Measurements from ENCODE around the gene TMEM132D. TPM values are rescaled to one million over a fixed set of nuclear protein-coding genes. Genes with fewer than 3 reads are reported as not detected.

TMEM132D gene
- total and polyA plus RNA-seq, 2 of the 8 experiments (the other 6 are each of a cell fraction or from before 2014, with no cell fraction given), result 3.5 to 10.1 TPM

DNA sequence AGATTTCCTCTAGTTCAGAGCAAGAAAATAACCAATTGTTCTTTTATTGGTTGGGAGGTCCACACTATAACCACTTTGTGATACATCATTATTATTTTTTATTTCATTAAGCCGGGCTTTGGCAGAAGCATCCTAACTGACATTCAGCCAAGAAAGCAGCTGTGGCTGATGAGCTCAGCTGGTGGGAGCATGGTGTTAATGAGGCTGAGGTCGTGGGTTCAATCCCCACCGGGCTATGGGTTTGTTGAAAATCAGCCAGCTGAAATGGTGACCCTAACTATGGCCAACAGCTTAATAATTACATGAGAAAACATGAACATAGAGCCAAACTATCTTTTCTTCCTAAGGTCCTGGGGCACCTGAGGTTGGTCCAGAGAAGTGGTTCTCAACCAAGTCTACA lies 672.3 kb downstream of the TMEM132D start:
- Histone ChIP-seq H3K14ac (ENCODE audit: insufficient read length) (no peak overlapping the region), H2BK5ac (ENCODE audit: low read depth, low read length) (no peak overlapping the region), H3K27me3 (replicated peaks in 1 of 4; ENCODE audit: control insufficient read depth in 3 of 4, extremely low read depth in 1 of 4, insufficient read depth in 3 of 4, low read length in 3 of 4) (no peaks in the 10 kb centered on the region), H3K36me3 (ENCODE audit: control insufficient read depth in 2 of 4, insufficient read depth in 4 of 4, low read length in 3 of 4) (no peaks in the 10 kb centered on the region; a peak in 1 of 8 replicates), H3K4me3 (ENCODE audit: extremely low read depth in 1 of 4, insufficient read depth in 2 of 4, low read depth in 3 of 4, low read length in 4 of 4) (no peak overlapping the region), H3K79me1 (ENCODE audit: low read depth, low read length) (no peaks in the 10 kb centered on the region), H2AFZ (ENCODE audit: low read length) (no peak overlapping the region), H3K23ac (ENCODE audit: insufficient read length) (no peak overlapping the region), H3K18ac (ENCODE audit: extremely low read depth, low read length) (no peak overlapping the region), H4K20me1 (replicated peaks in 1 of 2; ENCODE audit: control insufficient read depth in 1 of 2, insufficient read depth in 2 of 2, low read length in 2 of 2) (no peaks in the 10 kb centered on the region), H4K91ac (replicated peaks; ENCODE audit: insufficient read length, low read length) (no peak overlapping the region), H4K5ac (ENCODE audit: insufficient read length, low read depth, low read length) (no peak overlapping the region), H3K9me3 (ENCODE audit: insufficient read depth in 2 of 2, low read depth in 1 of 2, low read length in 1 of 2) (no peaks in the 10 kb centered on the region), H3K4me2 (ENCODE audit: insufficient read depth in 1 of 2, low read depth in 2 of 2, low read length in 2 of 2) (no peak overlapping the region), H2AK5ac (ENCODE audit: low read depth, low read length) (no peak overlapping the region), H2BK20ac (ENCODE audit: low read length) (no peak overlapping the region), H3K23me2 (ENCODE audit: low read depth, low read length) (no peaks in the 10 kb centered on the region), H2BK120ac (replicated peaks; ENCODE audit: low read depth, low read length) (no peak overlapping the region), H2BK15ac (ENCODE audit: low read length) (no peak overlapping the region), H3K79me2 (ENCODE audit: control insufficient read depth in 1 of 2, insufficient read depth in 2 of 2, low read length in 2 of 2) (no peaks in the 10 kb centered on the region), H4K8ac (ENCODE audit: extremely low read depth, insufficient read depth, low read length) (no peak overlapping the region), H3K27ac (ENCODE audit: low read depth, low read length) (no peak overlapping the region), H3K4me1 (replicated peaks in 1 of 4; ENCODE audit: control insufficient read depth in 3 of 4, insufficient read depth in 4 of 4, low read length in 3 of 4) (peaks cover 0 to under 1% (median 0%) of the 10 kb centered on the region in 4 experiments; a peak in 2 of 7 replicates), H3K9ac (replicated peaks in 1 of 4; ENCODE audit: extremely low read depth in 1 of 4, low read depth in 3 of 4, low read length in 3 of 4) (no peak overlapping the region), H3K4ac (replicated peaks; ENCODE audit: insufficient read length, low read depth, low read length) (no peak overlapping the region), H3K56ac (replicated peaks; ENCODE audit: insufficient read length, low read depth, low read length) (no peak overlapping the region), H2BK12ac (ENCODE audit: low read depth, low read length) (no peak overlapping the region)
- CTCF ChIA-PET (ENCODE audit: partially characterized antibody), result interaction anchor here (0.9 to 1.0 kb wide), 2 partner anchors 12 to 14 kb away, joined by 3 read pairs; no protein-coding TSS in a partner anchor
- DNase-seq (ENCODE audit: low read depth in 1 of 2, low spot score in 2 of 2) (no peak), FAIRE-seq (no peak)
- POLR2A ChIA-PET (ENCODE audit: partially characterized antibody), result no interaction called here
- 91% methylated on average over 3 of the region's 3 CpGs; no CpG with 5 or more reads in 1 of the 2 experiments for WGBS, 2 experiments (ENCODE audit: extremely low coverage in 1 of 2, insufficient coverage in 1 of 2, insufficient read length in 1 of 2, insufficient replicate concordance in 2 of 2, low coverage in 1 of 2, low lambda C conversion rate in 2 of 2, missing lambda C conversion rate in 1 of 2)
- TF ChIP-seq YY1 (IDR thresholded peaks at IDR 0.05; ENCODE audit: low read depth, low read length) (no peak), SIX5 (IDR thresholded peaks at IDR 0.05; ENCODE audit: low read depth, low read length) (no peak), BACH1 (IDR thresholded peaks at IDR 0.05; ENCODE audit: low read length) (no peak), TBP (IDR thresholded peaks at IDR 0.05; ENCODE audit: low read depth, low read length) (no peak), BRCA1 (IDR thresholded peaks at IDR 0.05; ENCODE audit: low read depth, low read length) (no peak)
- TF ChIP-seq, protein P1, sequence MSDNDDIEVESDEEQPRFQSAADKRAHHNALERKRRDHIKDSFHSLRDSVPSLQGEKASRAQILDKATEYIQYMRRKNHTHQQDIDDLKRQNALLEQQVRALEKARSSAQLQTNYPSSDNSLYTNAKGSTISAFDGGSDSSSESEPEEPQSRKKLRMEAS (IDR thresholded peaks at IDR 0.05), result no peak

Measured in H1 (cell line).